ENCODE measurements around the gene CSAD.

DNA sequence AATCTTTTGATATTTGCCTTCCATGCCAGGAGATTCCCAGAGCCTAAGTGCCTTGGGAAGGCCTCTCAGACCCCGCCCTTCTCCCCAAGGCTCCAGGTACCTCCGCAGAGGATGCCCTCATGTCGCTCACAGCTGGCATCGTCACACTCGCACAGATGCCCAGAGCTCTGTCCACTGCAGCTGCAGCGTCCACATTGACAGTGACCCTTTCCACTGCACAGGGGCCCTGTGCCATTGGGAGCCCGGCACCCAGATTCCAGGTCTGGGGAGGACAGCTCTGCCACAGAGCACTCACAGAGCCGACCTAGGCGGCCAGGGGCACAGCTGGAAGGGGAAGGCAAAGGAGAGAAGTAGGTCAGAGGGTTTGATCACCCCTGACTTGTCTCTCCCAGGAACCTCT is 12.3 kb upstream of the CSAD start:
- TF ChIP-seq EZH2 (IDR thresholded peaks at IDR 0.05; ENCODE audit: insufficient read depth, poor library complexity, severe bottlenecking) = no peak
- no peak for TF ChIP-seq EZH2phosphoT487 (IDR thresholded peaks at IDR 0.05; ENCODE audit: insufficient read depth, low read depth)
